GM20431 (cell line): ENCODE measurements around the gene DRC7.
"Not testable (repeated sequence)": the region's sequence is repeated elsewhere in the genome, so short reads cannot be mapped to it uniquely, and the experiment has no call there.

Experiments
- in situ Hi-C: fragments of 300-500 bp; cut with MseI, MboI; formaldehyde crosslinking; loops from one replicate; pipeline ENCODE4 v1.15.0; 2020; ENCODE audit warnings: low sequenced_read_pairs; ENCODE audit not compliant: unreplicated experiment

The DRC7 gene

GRCh38 chr16:57773655-57774295 lies 79.2 kb downstream of the DRC7 start:
- in situ Hi-C loops, result no loop called here

DNA sequence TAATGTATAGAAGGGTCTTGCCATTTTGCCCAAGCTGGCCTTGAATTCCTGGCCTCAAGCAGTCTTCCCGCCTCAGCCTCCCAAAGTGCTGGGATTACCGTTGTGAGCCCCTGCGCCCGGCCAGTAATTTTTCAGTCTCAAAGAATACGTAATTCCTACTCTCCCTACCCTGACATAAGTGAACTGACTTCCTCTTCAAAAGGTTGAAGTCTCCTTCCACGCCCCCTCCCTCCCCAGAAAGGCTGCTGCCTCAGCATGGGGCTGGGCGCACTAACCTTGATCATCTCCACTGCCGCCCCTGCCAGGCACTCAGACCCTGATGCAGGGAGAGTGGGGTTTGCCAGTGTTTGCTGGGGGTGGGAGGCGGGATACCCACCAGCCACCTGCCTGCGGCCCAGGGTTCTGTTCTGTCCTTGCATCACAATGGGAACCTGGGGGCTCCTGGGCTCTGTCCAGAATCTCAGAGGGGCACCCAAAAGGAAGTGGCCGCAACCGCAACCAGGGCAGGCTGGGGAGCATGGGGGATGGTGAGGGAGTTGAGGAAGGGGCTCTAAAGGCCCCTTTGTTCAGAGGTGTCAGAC lies 80.2 kb downstream of the DRC7 start:
- in situ Hi-C loops, result no loop called here

GRCh38 chr16:57775661-57776469 lies 81.3 kb downstream of the DRC7 start:
- in situ Hi-C loops, result no loop called here

GRCh38 chr16:57778658-57779057 lies 84.1 kb downstream of the DRC7 start:
- in situ Hi-C loops, result no loop called here

DNA sequence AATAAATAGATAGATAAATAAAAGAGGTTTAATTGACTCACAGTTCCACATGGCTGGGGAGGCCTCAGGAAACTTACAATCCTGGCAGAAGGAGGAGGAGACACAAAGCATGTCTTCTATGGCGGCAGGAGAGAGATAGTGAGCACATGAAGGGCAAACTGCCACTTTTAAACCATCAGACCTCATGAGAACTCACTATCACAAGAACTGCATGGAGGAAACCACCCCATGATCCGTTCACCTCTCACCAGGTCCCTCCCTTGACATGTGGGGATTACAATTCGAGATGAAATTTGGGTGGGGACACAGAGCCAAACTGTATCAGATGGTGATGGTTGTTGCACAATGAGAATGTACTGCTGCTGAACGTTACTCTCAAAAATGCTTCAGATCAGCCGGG lies 85.2 kb downstream of the DRC7 start:
- in situ Hi-C loops, result not testable (repeated sequence)

GRCh38 chr16:57781349-57781740 lies 86.7 kb downstream of the DRC7 start:
- in situ Hi-C loops, result no loop called here
